ENCODE measurements around the gene SH3BP1.

Gene SH3BP1

DNA sequence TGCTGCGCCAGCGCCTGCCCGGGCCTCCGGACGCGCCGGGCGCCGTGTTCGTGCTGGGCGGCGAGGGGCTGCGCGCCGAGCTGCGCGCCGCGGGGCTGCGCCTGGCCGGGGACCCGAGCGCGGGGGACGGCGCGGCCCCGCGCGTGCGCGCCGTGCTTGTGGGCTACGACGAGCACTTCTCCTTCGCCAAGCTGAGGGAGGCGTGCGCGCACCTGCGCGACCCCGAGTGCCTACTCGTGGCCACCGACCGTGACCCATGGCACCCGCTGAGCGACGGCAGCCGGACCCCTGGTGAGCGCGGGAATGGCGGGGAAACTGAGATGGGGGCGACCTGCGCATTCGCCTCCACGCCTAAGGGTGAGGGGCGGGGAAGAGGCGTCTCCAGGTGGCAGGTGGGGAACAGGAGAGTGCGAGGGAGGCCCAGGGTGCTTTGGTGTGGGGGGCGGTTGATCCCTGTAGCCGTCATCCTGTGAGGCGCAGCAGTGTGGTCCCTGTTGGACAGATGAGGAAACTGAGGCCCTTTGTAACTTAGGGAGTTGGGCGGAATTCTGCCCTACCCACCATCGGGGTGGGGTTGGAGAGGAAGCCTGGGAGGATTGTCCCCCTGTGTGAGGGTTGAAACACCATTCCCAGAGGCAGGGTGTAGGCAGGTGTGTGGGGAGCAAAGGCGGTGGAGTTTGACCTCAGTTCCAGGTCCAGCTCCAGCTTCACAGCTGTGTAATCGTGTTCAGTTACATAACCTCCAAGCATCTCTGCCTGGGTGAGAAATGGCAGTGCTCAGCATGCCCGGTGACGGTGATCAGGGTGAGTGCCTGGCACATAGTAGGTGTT is 19.8 kb downstream of the SH3BP1 start:
- DNase-seq, result no peak

- no peak for DNase-seq
Observed at GRCh38 chr22:37659897-37660708, 20.6 kb downstream of the SH3BP1 start.

- DNase-seq, result no peak
Observed at GRCh38 chr22:37660709-37661045, 21.2 kb downstream of the SH3BP1 start.

DNA sequence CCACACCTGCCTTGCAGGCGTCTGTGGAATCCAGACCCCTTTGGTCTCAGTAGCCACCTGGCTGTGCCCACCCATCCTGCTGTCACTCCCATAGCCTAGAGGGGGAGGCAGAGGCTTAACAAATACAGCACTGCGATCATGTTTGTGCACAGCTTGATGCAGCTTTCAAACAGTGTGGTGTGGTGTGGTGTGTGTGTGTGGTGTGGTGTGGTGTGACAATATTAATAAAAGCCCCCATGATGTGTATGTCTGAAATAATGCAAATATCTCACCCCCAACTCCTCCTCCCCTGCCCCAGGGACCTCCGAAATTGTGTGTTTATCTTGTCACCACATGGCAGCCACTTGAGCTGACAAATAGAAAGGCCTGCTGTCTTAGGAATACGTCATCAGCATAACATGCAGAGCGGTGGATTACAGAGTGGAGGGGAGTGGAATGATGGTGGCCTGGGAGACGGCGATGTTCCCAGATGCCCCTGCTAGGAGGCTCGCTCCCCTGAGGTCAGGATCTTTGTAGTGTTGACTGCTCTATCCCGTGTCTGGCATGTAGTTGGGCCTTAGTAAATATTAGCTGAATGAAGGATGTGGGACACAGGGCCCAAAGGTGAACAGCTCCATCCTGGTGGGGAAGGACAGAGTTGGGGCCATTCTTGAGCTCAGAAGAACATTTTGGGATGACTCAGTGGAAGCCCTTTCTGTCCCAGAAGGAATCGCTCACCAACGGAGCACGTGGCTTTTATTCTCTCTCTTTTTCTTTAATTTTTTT is 21.9 kb downstream of the SH3BP1 start:
- peak; percentile 89 for DNase-seq

DNA sequence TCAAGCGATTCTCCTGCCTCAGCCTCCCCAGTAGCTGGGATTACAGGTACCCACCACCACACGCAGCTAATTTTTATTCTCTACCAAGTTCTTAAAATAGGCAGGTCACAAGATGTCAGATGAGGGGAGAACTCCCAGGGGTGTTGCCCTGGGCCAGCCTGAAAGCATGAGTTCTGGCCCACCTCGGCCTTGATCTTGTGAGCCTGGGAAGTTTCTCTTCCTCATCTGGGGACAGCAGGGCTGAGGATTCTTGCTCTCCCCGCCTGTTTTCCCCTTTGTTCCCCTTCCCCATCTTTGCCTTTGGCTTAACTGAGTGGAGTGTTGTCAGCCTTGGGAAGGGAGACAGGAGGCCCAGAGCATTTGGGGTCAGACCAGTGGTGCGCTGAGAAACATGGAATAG is 22.6 kb downstream of the SH3BP1 start:
- no peak for DNase-seq

DNA sequence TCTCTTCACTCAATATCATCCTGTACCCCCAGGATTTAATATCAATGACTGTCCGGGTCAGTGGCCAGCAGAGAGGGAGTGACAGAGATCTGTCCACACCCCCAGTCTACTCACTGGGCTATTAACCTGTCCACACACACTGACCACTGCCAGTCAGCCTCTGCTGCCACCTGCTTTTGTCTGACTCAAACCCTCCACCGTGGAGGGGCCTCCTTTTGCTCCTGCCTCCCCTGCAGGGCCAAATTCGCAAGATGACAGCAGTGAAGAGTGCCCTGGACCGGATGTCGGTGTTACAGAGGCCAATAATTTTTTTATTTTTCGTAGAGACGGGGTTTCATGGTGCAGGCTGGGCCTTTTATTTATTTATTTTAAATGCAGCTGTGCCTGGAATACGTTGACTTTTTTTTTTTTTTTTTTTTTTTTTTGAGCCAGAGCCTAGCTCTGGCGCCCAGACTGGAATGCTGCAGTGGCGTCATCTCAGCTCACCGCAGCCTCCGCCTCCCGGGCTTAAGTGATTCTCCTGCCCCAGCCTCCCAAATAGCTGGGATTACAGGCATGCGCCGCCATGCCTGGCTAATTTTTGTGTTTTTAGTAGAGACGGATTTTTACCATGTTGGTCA is 24.2 kb downstream of the SH3BP1 start:
- DNase-seq, result no peak

GRCh38 chr22:37664249-37665101 is 25.0 kb downstream of the SH3BP1 start:
- DNase-seq, result no peak

- DNase-seq, result no peak
Observed at GRCh38 chr22:37665487-37665886, 26.0 kb downstream of the SH3BP1 start.

DNA sequence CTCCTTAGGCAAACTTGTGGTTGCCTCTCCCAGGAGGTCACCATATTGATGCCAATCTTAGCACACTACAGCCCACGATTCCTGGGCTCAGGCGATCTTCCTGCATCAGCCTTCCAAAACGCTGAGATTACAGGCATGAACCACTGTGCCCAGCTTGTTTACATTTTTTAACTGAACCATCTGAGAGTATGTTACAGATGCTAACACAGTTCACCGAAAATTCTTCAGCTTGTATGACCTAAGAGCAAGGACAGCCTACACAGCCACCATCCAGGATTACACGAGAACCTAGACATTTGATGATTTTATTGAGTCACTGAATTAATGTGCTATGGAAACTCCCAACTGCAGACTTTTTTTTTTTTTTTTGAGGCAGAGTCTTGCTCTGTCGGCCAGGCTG is 30.1 kb downstream of the SH3BP1 start:
- peak; percentile 32 for DNase-seq

DNA sequence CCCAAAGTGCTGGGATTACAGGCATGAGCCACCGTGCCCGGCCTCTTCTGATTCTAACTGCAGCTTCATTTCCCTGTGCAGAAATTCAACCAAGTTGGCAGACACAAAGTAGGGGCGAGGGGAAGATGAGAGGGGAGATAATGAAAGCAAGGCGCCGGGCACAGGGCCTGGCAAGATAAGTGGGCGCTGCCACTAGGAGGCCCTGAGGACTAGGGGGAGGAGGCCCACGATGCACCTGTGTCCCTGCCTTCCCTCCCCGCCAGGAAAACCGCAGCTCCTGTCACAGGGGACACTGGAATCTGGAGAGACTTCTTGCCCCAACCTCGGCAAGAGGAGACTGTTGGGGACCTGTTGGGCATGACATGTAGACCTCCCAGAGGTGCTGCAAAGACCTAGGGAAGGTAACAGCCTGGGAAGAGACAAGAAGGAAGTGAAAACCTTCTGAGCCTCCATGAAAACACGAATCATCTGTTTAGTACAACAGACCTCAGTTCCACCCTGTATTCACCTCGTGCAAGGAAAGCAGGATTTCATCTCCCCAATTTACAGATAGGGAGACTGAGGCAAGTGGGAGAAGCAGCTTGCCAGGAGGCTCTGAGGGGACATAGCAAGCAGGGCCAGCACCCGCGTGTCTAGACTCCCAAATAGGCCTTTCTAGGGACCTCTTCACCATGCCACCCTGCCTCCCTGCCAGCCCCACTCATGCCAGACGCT is 32.9 kb downstream of the SH3BP1 start:
- DNase-seq, result no peak

GRCh38 chr22:37672920-37673455 is 33.5 kb downstream of the SH3BP1 start:
- no peak for DNase-seq

- no peak for DNase-seq
Observed at GRCh38 chr22:37674248-37674647, 34.8 kb downstream of the SH3BP1 start.

DNA sequence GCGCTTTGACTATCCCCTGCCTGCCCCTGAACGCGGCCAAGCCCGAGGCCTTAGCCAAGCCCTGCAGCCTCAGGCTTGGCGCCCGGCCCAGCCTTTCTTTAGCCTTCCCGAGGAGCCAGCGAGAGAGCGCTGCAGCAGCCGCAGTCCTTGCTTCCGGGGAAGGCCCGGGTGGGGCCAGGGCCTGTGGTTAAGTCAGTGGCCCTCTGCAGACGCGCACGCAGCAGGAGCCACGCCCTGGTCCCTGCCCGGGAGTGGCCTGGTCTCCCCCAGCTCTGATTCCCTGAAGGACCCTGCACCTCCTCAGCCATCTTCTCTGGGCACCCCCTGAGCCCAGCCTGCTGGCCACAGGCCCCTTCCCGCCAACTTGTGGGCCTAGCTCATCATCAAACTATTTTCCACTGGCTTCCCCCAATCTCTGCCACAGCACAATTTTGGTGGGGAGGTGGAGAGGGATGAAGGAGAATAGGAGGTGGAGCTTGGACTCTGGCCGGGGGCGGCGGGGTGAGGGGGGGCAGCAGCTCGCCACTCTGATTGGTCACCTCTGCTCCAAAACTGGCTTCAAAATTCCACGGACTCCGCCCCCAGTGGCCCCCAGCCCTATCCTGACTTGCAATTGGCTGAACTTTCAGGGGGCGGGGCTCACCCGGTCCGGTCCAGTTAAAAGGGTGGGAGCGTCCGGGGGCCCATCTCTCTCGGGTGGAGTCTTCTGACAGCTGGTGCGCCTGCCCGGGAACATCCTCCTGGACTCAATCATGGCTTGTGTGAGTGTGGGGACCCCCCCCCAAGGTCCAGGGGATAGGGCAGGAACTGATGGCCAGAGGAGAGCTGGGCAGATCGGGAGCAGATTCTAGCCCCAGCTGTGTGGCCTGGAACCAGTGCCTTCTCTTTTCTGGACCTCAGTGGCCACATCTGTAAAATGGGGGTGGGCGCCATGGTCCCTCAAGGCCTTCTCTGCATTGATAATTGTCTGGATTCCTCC is 35.8 kb downstream of the SH3BP1 start, which contains the start of gene LGALS1:
TSS of gene LGALS1 (plus strand) at position 686 of the 979 bp plus-strand sequence. CDS start at position 753, 67 bp downstream.
- peak; percentile 98 for DNase-seq

GRCh38 chr22:37675930-37676735 is 36.7 kb downstream of the SH3BP1 start:
- peak; percentile 38 for DNase-seq

DNA sequence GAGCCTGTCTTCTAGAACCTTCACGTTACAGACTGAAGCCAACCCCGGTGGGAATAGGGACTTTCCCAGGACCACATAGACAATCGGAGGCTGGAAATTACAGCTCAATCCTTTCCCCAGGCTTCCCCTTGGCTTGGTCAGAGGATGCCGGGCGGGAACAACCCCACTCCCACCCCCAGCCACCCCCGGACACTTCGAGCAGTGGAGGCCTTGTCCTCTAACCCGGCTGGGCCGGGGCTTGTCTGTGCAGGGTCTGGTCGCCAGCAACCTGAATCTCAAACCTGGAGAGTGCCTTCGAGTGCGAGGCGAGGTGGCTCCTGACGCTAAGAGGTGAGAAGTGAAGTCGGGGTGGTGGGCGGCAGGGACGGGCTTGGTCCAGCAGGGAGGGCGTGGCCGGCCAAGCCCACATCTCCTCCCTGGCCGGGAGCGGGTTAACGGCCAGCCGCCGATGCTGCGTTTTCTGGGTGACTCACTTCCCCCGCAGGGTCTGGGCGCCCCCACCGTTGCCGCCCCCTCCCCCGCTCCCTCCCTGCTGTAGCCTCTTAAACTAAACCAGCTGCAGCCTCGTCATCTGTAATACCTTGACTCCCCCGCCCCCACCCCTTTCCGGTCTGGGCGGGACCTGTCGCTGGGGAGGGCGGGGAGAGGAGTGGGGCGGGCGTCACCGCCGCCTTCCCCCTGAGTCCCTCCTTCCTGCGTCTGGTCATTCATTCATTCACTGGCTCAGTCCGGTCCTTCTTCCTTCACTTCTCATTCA is 37.4 kb downstream of the SH3BP1 start:
- DNase-seq, result peak; percentile 98

GRCh38 chr22:37677493-37677974 is 38.1 kb downstream of the SH3BP1 start:
- DNase-seq, result no peak

DNA sequence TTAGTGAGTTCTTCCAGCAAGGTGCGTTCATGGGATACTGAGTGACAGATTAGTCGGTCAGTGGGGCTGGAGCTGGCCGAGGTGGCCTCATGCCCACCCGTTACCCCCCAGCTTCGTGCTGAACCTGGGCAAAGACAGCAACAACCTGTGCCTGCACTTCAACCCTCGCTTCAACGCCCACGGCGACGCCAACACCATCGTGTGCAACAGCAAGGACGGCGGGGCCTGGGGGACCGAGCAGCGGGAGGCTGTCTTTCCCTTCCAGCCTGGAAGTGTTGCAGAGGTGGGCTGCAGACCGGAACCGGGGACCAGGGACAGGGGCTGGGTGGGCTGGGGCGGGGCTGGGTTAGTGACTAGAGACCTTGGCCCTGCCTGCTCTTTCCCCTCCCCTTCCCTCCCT is 38.9 kb downstream of the SH3BP1 start:
- DNase-seq, result no peak
